GM18508 (cell line): ENCODE data around the gene LRRC53.

Source experiments
- ATAC-seq: cut with Tn5 transposase; IDR thresholded peaks from one replicate; pipeline ENCODE4 v1.9.1; 2021; ENCODE audit warnings: moderate number of reproducible peaks; ENCODE audit not compliant: insufficient read depth, unreplicated experiment

LRRC53 gene

GRCh38 chr1:74453277-74453676 is 59.1 kb downstream of the LRRC53 start:
- no peak for ATAC-seq

- ATAC-seq, result no peak
These were observed 60.4 kb downstream of the LRRC53 start for GRCh38 chr1:74452035-74452434.

- ATAC-seq, result no peak
These were observed 75.4 kb downstream of the LRRC53 start for GRCh38 chr1:74437035-74437434.

DNA sequence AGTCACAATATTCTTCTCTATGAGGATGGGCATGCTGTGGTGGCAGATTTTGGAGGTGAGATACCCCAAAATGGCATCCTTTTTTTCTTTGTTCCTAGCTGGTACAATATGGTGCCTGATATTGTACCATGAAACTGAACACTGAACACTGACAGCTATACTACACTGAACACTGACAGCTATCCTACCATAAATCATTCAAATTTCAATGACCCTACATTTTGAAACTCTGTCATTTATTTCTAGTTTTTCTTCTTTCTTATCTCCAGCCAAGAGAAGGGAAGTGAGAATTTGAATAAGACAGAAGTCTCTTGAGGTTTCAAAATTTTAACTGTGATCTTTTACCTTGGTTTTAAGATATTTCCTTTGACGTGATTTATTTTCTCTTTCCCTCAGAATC is 76.3 kb downstream of the LRRC53 start:
- no peak for ATAC-seq

GRCh38 chr1:74434321-74434720 is 78.1 kb downstream of the LRRC53 start:
- no peak for ATAC-seq

GRCh38 chr1:74432325-74432724 is 80.1 kb downstream of the LRRC53 start:
- no peak for ATAC-seq

GRCh38 chr1:74431531-74431930 is 80.9 kb downstream of the LRRC53 start:
- no peak for ATAC-seq

GRCh38 chr1:74430342-74430934 is 82.0 kb downstream of the LRRC53 start:
- ATAC-seq, result no peak

DNA sequence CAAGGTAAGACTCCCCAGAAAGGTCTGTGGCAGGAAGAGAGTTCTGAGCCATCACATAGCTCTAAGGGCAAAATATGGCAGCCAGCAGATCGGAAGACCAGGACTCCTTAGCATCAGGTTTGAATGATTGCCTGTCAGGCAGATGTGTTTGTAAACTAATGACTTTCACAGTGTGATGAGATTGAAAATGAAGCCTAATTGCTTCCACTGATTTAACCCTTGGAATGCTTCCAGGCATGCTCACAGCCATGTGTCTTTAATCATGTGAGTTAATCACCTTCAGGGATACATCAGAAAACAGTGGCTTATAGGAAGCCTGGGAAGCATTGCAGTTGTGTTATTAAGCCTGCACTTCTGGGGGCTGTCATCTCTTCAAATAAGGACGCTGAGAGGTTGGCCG is 82.8 kb downstream of the LRRC53 start:
- ATAC-seq, result no peak

- ATAC-seq, result no peak
These were observed 84.7 kb downstream of the LRRC53 start for GRCh38 chr1:74427681-74428080.

GRCh38 chr1:74426208-74426937 is 86.0 kb downstream of the LRRC53 start:
- no peak for ATAC-seq

GRCh38 chr1:74425676-74426075 is 86.7 kb downstream of the LRRC53 start:
- ATAC-seq, result no peak

DNA sequence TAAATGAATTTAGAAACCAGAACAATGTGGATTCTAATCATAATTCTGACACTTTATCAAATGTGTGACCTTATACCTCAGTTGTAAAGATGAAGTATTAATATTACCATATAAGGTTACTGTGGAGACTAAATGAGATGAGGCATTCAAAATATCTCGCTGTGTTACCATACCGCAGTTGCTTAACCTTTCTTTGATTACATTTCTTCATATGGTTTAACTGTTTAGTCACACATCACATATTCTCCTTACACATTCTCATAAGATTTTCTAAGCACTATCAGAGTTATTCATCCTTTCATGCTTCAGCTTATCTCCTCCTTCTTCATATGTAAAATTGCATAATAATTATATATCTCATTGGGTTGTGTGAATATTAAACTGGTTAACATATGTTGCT is 88.9 kb downstream of the LRRC53 start:
- no peak for ATAC-seq

GRCh38 chr1:74422421-74423292 is 89.8 kb downstream of the LRRC53 start:
- no peak for ATAC-seq

DNA sequence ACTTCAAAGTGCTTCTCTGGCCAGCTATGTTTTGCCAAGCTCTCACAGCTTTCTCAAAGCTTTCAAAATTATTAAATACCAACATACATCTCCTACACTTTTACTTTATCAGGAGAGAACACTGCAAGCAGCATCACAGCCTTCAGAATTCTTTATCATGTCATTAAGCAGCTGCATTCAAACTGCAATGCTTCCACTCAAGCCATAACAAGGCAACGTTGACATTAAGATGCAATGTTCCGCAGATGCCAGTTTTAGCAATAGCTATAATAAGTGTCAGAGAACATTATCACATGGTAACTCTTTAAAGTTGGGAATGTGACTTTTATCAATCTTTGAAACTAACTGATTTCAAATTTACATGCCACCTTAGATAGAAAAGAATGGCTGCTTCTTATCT is 91.9 kb downstream of the LRRC53 start:
- no peak for ATAC-seq
